Peyer's patch (tissue), 4 donors: ENCODE data around the gene KCNQ1OT1. TPM values are rescaled to one million over a fixed set of nuclear protein-coding genes. Genes with fewer than 3 reads are reported as not detected.

ENCODE experiments used
- DNase-seq, 3 donors: peaks; one replicate each; pipeline ENCODE4 v3.0.0-alpha.2; 2017 to 2019
- H3K27ac ChIP-seq, 4 donors: fragments of 200-600 bp; sonication (generic); one replicate each; pipeline ENCODE4 v1.5.1; 2016 to 2019
- H3K27me3 ChIP-seq, 2 donors: fragments of 200-600 bp; sonication (generic); one replicate each; pipeline ENCODE4 v1.5.1; 2019
- H3K36me3 ChIP-seq, 3 donors: fragments of 200-600 bp; sonication (generic); one replicate each; pipeline ENCODE4 v1.5.1; 2016 to 2019
- H3K4me1 ChIP-seq, 4 donors: fragments of 200-600 bp; sonication (generic); one replicate each; pipeline ENCODE4 v1.5.1; 2016 to 2019
- H3K4me3 ChIP-seq, 4 donors: fragments of 200-600 bp; sonication (generic); 1 replicate in 3 of 4; 2 replicates in 1 of 4; pipeline ENCODE4 v1.5.1; 2016 to 2019; ENCODE audit warnings: mild to moderate bottlenecking in 1 of 4
- H3K9me3 ChIP-seq, 4 donors: fragments of 200-600 bp; sonication (generic); one replicate each; pipeline ENCODE4 v1.5.1; 2016 to 2019; ENCODE audit warnings: mild to moderate bottlenecking in 1 of 4
- POLR2A ChIP-seq, 2 donors: fragments of 450-650 bp; IDR thresholded peaks; one replicate each; pipeline ENCODE4 v1.5.1; 2017; ENCODE audit warnings: antibody characterized with exemption in 2 of 2, mild to moderate bottlenecking in 2 of 2, moderate library complexity in 2 of 2
- total RNA-seq, 4 donors: library from RNA; depleted of rRNA; stranded (reverse); fragments of >200 nt; gene quantifications; one replicate each; pipeline ENCODE4 v1.1.0, GENCODE V29; 2016
- TF ChIP-seq, protein P1 (sequence below), 6 experiments: fragments of 450-650 bp in 4 of 6; fragments of 200-600 bp in 2 of 6; sonication (generic) in 1 of 6; IDR thresholded peaks; one replicate each; pipeline ENCODE4 v1.5.1; 2017 to 2019; ENCODE audit warnings: antibody characterized with exemption in 6 of 6, mild to moderate bottlenecking in 3 of 6, moderate library complexity in 1 of 6

The KCNQ1OT1 gene
- total RNA-seq, 4 donors from 2014 or later, result 3.2 to 6.2 (median 4.5) TPM

DNA sequence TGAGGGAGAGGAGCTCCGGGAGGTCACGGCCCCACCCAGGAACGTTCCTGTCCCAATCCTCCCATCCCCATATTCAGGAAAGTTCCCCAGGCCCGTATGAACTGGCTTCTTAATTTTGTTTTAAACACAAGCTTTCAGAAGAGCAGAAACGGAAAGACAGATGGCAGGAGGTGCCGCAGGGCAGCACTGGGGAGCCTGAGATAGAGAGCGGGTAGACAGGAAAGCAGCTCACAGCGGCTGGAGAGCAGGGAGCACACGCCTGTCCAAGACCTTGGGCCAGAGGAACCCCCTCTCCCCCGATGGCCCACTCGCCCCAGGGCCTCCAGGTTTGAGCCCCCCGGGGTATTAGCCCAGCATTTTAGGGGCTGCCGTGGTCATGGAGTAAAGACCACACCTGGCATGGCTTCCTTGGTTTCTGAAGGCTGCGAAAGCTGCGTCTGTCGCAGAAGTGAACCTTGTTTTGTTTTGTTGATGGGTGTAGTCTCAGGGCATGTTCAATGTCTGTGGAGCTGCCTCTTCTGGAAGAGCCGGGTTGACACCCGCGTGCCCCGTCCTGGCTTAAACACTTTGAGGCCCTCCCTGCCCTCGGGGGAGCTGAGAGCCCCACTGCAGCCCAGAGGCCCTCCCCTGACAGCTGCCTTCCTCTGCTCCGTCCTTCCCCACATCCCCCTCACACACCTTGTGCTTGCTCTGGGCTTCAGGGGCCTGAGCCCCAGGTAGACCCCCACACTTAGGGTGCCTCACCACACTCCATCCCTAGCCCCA lies 17.9 kb upstream of the KCNQ1OT1 start:
- no peak overlapping the region for H3K4me3 ChIP-seq
- H3K36me3 ChIP-seq, result no peaks in the 10 kb centered on the region
- no peak overlapping the region for H3K27ac ChIP-seq
- no peak for DNase-seq
- TF ChIP-seq POLR2A (IDR thresholded peaks at IDR 0.05), result no peak
- TF ChIP-seq, protein P1, sequence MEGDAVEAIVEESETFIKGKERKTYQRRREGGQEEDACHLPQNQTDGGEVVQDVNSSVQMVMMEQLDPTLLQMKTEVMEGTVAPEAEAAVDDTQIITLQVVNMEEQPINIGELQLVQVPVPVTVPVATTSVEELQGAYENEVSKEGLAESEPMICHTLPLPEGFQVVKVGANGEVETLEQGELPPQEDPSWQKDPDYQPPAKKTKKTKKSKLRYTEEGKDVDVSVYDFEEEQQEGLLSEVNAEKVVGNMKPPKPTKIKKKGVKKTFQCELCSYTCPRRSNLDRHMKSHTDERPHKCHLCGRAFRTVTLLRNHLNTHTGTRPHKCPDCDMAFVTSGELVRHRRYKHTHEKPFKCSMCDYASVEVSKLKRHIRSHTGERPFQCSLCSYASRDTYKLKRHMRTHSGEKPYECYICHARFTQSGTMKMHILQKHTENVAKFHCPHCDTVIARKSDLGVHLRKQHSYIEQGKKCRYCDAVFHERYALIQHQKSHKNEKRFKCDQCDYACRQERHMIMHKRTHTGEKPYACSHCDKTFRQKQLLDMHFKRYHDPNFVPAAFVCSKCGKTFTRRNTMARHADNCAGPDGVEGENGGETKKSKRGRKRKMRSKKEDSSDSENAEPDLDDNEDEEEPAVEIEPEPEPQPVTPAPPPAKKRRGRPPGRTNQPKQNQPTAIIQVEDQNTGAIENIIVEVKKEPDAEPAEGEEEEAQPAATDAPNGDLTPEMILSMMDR (IDR thresholded peaks at IDR 0.05), result no peak
- H3K9me3 ChIP-seq, result no peaks in the 10 kb centered on the region
- H3K27me3 ChIP-seq, result no peaks in the 10 kb centered on the region
- H3K4me1 ChIP-seq, result no peaks in the 10 kb centered on the region

- Histone ChIP-seq H3K9me3 (no peaks in the 10 kb centered on the region), H3K27ac (no peak overlapping the region), H3K36me3 (no peaks in the 10 kb centered on the region), H3K4me3 (no peak overlapping the region), H3K27me3 (no peaks in the 10 kb centered on the region), H3K4me1 (no peaks in the 10 kb centered on the region)
- TF ChIP-seq, protein P1 (IDR thresholded peaks at IDR 0.05), result no peak
- no peak for TF ChIP-seq POLR2A (IDR thresholded peaks at IDR 0.05)
- no peak for DNase-seq
Observed at GRCh38 chr11:2716376-2717095, 16.7 kb upstream of the KCNQ1OT1 start.

- Histone ChIP-seq H3K27ac (no peak overlapping the region), H3K4me3 (no peak overlapping the region), H3K27me3 (no peaks in the 10 kb centered on the region), H3K9me3 (no peaks in the 10 kb centered on the region), H3K36me3 (no peaks in the 10 kb centered on the region), H3K4me1 (no peaks in the 10 kb centered on the region)
- TF ChIP-seq, protein P1 (IDR thresholded peaks at IDR 0.05), result no peak
- no peak for TF ChIP-seq POLR2A (IDR thresholded peaks at IDR 0.05)
- no peak for DNase-seq
Observed at GRCh38 chr11:2715716-2716350, 16.0 kb upstream of the KCNQ1OT1 start.

DNA sequence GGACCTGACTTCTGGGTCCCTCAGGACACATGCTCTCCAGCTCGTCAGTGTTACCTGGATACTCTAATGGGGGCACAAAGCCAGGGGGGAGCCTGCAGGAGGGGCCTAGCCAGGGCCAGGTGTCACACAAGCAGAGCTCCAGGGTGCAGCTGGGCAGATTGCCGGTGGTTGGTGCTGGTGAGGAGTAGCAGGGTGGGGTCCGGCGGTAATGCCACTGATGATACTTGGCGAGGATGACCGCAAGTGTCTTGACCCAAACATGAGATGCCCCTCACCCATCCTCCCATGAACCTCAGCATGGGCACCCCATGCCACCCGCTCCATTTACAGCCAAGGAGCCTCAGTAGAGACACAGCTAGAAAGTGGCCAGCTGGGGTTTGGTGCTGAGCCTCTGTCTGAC lies 15.1 kb upstream of the KCNQ1OT1 start:
- no peak for DNase-seq
- TF ChIP-seq POLR2A (IDR thresholded peaks at IDR 0.05), result no peak
- TF ChIP-seq, protein P1 (IDR thresholded peaks at IDR 0.05), result no peak
- Histone ChIP-seq H3K36me3 (no peaks in the 10 kb centered on the region), H3K4me1 (no peaks in the 10 kb centered on the region), H3K27ac (no peak overlapping the region), H3K27me3 (no peaks in the 10 kb centered on the region), H3K9me3 (no peaks in the 10 kb centered on the region), H3K4me3 (no peak overlapping the region)

- Histone ChIP-seq H3K27ac (no peak overlapping the region), H3K27me3 (no peaks in the 10 kb centered on the region), H3K9me3 (no peaks in the 10 kb centered on the region), H3K4me3 (no peak overlapping the region), H3K36me3 (no peaks in the 10 kb centered on the region), H3K4me1 (no peaks in the 10 kb centered on the region)
- DNase-seq, result no peak
- TF ChIP-seq, protein P1 (IDR thresholded peaks at IDR 0.05), result no peak
- no peak for TF ChIP-seq POLR2A (IDR thresholded peaks at IDR 0.05)
Observed at GRCh38 chr11:2714463-2714800, 14.6 kb upstream of the KCNQ1OT1 start.
